GM21529 (cell line): ENCODE data around the gene LSS.

Source experiments
- ATAC-seq: cut with Tn5 transposase; IDR thresholded peaks from one replicate; pipeline ENCODE4 v1.9.1; 2021; ENCODE audit not compliant: unreplicated experiment

Gene LSS

DNA sequence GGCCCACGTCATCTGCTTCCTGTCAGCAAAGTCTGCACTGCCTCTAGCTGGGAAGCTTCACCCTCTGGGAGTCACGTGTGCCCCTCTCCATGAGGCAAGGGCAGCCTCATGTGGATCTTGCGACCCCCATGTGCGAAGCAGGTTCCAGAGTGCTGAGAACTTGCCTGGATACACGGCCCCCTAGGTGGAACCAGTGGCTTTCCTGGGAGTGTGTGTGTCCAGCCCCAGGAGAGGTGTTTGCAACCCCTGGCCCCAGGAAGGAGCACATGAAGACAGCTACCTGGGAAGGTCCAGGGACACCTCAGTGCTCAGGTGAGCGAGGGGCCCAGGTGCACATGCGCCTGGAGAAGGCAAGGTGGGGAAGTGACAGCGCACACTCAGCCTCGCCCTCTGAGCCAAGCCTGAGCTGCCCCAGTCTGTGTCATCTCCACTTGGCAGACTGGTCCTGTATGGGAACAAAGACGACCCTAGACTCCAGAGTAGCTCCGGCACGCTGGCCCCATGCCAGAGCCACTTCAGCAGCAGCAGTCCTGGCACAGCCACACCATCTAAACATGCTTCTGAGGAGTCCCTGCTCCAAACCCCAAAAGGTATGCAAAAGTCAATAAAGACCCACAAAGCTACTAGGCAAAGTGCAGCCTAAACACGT, 8.9 kb downstream of the LSS start:
- ATAC-seq: no peak

DNA sequence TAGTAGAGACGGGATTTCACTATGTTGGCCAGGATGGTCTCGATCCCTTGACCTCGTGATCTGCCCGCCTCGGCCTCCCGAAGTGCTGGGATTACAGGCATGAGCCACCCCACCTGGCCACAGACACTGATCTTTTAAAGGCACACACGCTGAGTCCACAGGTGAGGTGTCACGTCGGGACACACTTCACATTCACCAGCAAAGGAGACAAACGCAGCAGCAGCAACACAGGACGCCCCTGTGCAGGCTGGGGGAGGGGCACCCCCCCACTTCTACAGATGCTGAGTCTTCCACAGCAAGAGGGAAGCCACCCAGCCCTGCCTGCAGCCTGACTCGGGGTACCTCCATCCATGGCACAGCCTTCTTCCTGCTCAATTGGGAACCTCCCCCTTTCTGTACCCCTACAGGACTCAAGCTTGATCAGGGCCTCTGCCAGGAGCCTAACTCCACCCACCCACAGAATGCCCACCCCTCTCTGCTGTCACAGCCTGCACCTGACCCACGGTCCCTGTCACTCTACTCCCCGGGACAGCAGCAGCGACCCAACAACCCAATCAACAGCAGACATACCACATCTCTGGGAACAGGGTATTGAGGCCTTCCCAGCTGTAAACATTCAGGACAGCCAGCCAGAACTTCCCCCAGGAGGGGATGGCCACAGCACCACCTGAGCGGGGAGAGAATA, 9.5 kb downstream of the LSS start:
- ATAC-seq: no peak

DNA sequence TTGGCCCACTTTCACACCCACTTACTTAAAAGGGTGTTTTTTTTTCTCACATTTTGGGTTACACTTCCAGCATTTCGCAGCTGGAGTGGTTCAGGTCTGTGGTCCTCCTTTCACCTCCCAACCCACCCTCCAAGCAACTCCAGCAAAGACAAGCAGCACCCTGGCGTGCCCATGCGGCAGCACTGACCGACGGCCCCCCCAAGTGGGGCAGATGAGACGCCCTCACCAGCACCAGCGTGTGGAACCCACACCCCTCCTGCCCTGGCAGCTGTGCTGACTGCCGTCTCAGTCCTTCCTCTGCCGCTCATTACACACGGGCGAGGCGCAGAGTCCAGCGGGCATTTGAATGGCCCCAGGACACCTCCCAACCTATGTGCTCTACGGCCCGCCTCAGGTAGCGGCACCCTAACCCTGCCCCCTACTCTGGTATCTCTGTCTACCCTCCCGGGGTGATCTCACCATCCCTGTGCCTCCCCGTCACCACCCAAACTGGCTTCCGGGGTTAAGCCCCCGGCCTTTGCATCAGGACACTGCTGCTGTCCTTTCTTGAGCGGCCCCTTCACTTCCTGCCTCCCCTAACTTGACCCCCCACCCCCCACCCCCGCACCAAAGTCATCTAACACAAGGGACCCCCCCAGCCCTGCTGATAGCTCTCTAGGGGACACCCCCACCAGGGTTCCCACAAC, 10.9 kb downstream of the LSS start:
- no peak for ATAC-seq

- no peak for ATAC-seq
Observed at GRCh38 chr21:46216132-46216747, 12.3 kb downstream of the LSS start.

- ATAC-seq: no peak
Observed at GRCh38 chr21:46215436-46216131, 13.0 kb downstream of the LSS start.

GRCh38 chr21:46214478-46215340, 13.9 kb downstream of the LSS start:
- no peak for ATAC-seq

DNA sequence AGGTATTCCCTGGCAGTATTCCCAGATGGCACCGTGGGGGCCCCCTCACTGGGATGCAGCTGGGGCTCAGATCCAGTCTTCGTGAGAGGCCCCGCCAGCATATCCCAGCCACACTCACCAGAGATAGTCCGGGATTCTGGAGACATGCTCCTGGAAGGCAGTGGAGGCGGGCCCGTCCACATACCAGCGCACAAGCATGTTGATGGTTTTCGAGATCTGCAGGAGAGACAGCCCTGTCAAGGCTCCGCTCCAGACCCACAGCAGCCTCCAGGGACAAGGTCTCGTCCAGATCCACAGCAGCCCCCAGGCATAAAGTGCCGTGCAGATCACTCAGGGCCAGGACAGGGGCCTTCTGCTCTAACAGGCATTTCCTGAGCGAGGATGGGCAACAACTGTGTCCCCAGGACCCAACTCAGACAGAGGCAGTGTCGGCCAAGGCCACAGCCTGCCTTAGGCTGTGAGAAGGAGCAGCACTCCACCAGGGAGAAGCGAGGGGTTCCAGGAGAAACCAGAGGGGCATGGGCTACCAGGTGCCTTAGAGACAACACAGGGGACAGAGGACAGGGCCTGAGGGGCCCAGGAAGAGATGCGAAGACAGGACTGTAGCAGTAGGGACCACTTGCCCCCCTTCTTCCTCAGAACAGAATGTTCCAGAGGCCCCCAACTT, 14.8 kb downstream of the LSS start:
- ATAC-seq: no peak

- ATAC-seq: no peak
Observed at GRCh38 chr21:46212721-46213484, 15.7 kb downstream of the LSS start.

GRCh38 chr21:46211786-46212720, 16.5 kb downstream of the LSS start:
- ATAC-seq: no peak

GRCh38 chr21:46211376-46211775, 17.2 kb downstream of the LSS start:
- ATAC-seq: no peak

GRCh38 chr21:46210378-46211136, 18.0 kb downstream of the LSS start:
- no peak for ATAC-seq

- ATAC-seq: no peak
Observed at GRCh38 chr21:46208761-46209721, 19.5 kb downstream of the LSS start.

GRCh38 chr21:46207920-46208591, 20.5 kb downstream of the LSS start:
- ATAC-seq: no peak

- ATAC-seq: no peak
Observed at GRCh38 chr21:46207006-46207919, 21.3 kb downstream of the LSS start.
